Fibroblast of peridontal ligament (primary cell): Measurements from ENCODE around the gene TMEM135.
A peak's percentile ranks its signal among the peaks of the same experiment; 100 is the strongest.
"Not testable (repeated sequence)": the region's sequence is repeated elsewhere in the genome, so short reads cannot be mapped to it uniquely, and the experiment has no call there.

ENCODE experiments used
- DNase-seq: peaks from one replicate; pipeline ENCODE4 v3.0.0-alpha.2; 2010; ENCODE audit errors: extremely low read depth

The TMEM135 gene

DNA sequence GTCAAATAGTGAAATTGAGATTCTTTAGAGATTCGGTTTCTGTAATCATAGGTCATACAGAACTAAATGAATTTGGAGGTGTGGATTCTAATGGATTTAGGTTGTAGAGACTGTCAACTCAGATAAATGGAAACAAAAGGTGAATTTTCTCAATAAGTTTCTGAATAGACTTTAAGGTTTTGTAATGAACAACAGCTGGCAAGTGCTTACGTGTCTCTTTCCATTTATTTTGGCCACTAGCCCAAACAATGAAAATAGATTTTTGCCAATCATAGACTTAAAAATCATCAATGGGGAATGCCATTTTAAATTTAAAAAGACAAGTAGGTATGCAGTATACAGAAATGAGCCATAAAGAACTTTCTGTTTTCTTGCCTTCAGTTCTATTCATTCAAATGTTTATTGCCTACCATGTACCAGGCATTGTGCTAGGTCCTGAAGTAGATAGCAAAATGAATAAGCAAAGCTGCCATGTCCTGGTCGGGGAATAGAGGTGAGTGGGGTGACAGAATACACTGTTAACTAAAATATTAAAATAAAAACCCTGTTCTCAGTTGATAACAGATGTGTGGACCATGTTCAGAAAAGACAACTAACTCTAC is 16.9 kb upstream of the TMEM135 start:
- DNase-seq, result peak; percentile 59

DNA sequence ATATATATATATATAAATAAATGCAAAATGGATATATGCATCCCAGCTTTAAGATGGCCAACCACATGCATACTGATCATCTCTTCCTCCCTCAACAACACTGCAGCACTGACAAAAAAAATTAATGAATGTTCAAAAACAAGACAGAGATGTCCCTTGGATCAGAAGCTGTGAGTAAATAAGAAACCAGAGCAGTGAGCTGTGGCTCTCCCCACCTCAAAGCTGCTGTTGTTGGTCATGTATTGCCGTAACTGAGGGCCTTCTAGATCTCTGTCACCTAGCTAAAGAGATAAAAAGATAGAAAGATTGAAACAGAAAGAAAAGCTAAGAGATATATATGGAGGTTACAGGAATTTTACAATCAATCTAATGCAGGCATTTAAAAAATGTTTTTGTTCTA is 15.5 kb upstream of the TMEM135 start:
- no peak for DNase-seq

DNA sequence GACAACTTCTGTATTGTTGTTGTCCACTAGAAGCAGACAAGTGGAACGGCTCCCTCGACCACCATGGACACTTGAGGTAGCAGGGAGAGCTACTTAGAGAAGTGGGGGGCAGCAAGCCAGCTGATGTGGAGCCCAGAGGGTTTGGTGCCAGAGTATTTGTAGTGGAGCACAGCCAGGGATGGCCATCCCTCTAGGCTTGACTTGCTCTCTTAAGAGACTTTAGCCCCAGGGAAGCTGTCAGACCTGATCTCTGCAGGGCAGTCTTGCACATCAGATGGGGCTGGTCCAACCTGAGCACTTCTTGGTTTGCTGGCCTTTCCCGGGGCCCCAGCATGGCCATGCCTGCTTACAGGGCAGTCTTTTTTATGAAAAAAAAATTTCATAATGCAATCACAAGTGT is 15.0 kb upstream of the TMEM135 start:
- DNase-seq, result no peak

DNA sequence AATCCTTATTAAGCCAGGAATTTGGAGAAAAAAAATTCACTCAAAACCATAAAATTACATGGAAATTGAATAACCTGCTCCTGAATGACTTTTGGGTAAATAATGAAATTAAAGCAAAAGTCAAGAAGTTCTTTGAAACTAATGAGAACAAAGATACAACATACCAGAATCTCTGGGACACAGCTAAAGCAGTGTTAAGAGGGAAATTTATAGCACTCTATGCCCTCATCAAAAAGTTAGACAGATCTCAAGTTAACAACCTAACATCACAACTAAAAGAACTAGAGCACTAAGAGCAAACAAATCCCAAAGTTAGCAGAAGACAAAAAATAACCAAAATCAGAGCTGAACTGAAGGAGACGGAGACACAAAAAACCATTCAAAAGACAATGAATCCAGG is 11.3 kb upstream of the TMEM135 start:
- not testable (repeated sequence) for DNase-seq

DNA sequence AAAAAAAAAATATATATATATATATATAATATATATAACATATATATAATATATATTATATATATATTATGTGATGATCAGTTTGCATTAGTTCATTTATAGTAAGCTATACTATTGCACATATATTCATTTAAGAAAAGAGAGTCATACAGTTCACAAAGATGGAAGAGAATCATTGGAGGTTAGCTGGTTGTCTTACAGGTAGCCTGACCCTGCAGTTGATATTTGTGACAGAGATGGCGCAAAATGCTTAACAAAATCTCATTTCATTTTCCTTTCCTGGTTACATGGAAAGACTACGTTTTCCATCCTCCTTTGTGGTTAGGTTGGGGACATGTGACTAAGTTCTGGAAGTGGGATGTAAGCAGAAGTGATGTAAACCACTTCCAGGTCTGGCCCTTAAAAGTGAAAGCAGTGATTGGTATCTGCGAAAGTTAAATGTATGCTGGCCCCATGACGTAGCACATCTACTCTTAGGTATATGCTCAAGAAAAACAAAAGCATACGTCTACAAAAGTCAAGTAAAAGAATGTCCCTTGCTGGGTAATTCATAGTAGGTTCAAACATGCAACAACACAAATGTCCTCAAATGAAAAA is 7.2 kb upstream of the TMEM135 start:
- no peak for DNase-seq

DNA sequence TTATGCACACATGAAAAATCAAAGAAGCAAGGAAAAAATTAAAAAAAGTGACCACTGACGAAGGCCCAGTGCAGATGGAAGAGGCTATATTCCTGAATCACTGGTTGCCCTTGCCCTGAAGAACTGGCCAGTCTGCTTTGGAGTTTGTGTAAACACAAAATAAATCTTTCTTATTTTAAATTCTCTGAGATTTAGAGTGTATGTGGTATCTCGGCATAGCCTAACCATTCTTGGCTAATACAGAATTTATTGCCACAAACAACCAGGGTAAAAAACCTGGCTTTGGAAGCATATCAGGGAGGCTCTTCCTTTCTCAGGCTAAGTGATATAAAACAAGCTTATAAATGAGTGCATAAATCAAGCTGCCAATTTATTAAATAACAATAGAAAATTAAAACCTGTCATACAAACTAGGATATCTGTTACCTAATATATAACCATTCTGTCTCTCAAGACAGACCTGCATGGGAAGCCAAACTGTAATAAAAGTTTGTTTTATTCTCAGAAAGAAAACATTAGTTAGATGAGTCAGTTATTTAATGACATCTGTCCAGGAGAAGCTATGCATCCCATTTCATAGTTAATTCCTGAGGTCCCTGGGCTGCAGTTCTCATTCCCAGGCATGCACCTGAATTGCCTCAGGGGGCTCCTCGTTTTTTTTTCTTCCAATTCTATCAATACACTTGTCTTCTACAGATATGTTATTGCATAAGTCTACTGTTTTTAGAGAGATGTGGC is 6.1 kb upstream of the TMEM135 start:
- DNase-seq, result no peak

DNA sequence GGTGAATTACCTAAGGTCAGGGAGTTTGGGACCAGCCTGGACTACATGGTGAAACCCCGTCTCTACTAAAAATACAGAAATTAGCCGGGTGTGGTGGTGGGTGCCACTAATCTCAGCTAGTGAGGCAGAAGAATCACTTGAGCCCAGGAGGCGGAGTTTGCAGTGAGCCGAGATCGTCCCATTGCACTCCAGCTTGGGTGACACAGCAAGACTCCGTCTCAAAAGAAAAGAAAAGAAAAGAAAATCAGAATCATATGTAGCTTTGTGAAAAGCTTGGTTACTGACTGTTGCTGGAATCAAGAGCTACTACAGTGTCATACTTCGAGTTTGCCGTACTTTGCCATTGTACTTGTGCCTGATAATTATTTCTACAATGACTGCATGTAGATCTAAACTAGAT is 4.2 kb upstream of the TMEM135 start:
- no peak for DNase-seq

DNA sequence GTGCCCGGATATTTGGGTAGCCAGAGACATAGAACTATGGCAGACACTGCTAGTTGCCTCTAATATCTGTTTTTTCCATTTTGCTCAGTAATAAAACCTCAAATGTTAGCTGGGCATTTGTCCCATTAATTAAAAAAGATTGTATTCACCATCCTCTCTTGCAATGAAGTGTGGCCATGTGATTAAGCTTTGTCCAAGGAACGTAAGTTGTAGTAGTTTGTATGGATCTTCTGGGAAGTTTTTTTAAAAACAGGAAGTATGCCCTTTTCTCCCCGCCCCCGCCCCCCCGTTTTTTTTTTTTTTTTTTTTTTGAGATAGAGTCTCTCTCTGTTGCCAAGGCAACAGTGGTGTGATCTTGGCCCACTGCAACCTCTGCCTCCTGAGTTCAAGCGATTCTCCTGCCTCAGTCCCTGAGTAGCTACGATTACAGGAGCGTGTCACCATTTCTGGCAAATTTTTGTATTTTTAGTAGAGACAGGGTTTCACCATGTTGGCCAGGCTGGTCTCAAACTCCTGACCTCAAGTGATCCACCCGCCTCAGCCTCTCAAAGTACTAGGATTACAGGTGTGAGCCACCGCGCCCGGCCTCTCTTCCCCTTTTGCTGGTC is 1.7 kb upstream of the TMEM135 start:
- DNase-seq, result no peak

DNA sequence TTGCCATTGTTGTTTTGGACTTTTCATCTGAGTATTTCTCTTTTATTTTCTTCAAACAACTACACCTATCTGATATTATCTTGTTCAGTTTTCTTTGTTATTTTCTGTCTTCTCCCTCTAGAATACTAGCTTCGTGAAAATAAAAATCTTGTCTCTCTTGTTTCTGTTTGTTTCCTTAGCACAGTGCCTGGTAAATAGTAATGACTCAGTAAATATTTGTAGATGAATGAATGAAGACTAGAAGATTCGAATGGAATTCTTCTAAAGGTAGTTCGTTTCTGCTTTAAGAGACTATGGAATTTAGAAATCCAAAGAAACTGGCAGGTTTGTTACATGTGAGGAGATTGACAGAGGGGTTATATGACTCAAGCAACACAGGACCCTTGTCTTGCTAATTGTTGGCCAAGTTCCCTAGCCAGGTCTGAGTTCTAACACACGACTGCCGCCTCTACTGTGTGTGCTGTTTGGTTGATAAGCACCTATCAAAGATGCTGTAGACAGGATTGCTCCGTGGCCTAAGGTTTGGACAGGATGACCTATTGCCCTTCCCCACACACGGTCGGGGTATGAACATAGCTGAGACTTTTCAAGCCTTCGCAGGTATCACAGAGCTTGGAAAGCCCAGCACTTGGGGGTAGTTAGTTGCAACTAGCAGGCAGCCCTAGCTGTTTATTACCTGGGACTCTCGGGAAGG is 831 bp upstream of the TMEM135 start:
- no peak for DNase-seq

DNA sequence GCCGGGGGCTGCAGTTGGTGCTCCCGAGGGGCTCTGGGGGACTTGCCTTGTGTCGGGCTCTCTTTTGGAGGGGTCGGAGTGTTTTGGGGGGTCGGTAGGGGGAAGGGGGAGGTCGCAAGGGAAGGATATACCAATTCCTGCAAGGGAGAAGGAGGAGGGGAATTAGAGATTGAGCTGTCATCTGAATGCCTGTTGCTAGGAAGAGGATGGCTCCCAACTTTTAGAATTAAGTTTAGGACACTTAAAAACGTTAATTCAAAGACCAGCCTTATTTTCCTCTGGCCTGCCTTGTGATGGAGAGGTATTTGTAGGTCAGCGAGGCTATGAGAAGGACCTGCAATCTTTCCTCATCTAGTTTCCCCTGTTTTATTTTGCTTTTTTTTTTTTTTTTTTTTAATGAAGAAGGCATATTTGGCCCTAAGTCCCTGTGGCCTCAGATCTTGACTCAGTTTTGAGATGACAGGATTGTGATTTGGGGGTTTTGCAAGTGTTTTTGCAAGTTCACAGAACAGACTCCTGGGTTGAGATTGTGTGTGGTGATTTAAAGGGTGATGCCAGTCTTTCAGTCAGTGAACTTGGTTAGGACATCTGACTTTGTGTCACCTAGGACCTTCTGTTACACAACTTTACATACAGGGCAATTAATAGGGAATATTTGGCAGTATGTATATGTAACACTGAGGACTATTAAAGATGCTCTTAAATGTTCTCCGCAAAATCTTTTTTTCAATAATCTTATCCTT is 672 bp downstream of the TMEM135 start:
- DNase-seq, result no peak

DNA sequence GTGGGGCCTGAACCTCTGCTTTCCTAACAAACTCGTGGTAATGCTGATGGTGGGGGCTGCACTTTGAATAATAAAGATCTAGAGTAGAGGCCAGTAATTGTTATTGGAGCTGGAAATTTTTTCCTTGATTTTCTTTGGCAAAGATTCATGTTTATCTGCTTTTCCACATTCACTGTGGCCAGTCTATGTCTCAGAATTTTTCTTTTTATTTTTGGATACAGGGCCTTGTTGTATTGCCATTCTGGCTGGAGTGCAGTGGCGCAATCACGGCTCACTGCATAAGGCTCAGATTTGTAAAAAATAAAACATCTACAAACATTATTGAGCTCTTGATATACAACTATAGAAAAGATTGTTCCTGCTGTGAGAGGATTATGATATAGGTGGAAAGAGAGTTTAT is 1.6 kb downstream of the TMEM135 start:
- peak; percentile 67 for DNase-seq

DNA sequence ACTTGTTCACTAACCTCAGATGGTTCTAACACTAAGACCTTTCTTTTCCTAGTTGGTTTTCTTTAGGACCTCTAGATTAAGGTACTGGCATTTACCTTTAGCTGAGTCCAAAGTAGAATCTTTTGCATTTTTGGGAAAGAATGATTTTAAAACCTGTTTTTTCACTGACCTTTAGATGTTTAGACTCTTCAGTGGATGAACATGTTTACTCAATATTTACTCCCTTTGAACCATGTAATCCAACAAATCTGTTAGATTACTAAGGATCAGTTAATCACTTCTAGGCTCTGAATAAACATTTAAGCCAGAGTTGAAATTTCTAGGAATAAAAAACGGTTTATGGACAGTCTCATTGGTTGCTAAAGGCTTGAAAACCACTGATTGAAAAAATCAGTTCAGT is 6.2 kb downstream of the TMEM135 start:
- DNase-seq, result no peak

DNA sequence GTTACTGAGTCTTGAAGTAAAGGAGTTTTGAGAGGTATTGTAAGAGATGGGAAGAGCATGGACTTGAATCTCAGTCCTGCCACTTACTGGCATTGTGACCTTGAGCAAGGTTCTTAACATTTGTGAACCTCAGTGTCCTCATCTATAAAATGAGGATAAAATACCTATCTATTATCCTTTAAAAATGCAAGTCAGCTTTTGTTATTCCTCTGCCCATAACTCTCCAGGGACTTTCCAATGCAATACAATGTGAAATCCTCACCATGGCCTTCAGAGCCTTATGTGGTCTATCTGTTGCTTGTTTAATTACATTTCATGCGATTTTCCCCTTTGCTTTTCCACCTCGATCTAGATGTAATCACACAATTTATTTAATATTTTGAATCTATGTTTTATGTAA is 9.1 kb downstream of the TMEM135 start:
- no peak for DNase-seq

DNA sequence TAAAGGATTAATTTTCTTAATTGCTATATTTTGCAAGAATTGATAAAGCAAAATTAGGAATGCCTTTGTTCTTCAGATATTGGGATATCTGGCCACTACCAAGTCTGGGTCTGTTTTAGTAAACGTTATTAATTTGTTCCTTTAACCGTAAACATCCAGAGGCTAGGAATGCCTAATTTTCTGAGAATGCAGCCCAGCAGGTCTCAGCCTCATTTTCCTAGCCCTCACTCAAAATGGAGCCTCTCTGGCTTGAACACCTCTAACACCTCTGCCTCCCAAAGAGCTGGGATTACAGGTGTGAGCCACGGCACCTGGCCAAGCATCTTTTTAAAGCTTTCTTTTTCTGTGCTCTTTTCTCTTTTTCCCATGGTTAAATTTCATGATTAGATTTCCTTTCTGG is 18.4 kb downstream of the TMEM135 start:
- no peak for DNase-seq

DNA sequence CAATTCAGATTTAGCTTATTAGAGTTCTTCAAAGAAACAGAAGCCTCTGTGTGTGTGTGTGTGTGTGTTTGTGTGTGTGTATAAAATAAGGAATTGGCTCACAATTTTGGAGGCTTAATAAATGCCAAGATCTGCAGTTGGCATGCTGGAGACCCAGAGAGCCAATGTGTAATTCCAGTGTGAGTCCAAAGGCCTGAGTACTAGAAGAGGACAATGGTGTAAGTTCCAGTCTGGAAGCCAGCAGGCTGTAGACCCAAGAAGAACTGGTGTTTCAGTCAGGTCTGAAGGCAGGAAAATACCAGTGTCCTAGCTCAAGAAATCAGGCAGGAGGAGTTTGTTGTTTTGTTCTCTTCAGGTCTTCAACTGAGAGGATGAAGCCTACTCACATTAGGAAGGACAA is 20.0 kb downstream of the TMEM135 start:
- no peak for DNase-seq

DNA sequence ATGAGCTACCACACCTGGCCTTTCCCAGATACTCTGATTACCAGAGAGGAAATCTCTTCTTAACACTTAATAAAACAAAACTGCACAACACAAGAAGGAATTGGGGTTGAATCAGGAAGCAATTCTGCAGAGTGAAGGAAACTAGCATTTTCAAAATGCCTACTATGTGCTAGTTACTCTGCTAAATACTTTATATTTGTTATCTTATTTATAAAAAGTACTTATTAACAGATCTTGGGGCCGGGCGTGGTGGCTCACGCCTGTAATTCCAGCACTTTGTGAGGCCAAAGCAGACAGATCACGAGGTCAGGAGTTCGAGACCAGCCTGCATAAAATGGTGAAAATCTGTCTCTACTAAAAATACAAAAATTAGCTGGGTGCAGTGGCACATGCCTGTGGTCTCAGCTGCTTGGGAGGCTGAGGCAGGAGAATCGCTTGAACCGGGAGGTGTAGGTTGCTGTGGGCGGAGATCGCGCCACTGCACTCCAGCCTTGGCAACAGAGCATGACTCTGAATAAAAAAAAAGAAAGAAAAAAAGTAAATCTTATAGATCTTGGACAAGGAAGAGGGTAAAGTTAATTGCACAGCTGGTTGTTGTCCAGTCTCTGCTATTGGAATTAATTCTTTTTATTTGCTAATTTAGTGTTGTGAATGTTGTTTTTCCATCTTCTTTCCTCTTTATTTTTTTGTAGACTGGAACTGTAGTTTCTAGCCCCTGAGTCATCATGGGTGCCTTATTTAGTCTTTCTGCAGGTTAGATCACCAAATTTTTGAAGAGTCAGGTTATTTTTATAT is 22.1 kb downstream of the TMEM135 start:
- DNase-seq, result no peak

DNA sequence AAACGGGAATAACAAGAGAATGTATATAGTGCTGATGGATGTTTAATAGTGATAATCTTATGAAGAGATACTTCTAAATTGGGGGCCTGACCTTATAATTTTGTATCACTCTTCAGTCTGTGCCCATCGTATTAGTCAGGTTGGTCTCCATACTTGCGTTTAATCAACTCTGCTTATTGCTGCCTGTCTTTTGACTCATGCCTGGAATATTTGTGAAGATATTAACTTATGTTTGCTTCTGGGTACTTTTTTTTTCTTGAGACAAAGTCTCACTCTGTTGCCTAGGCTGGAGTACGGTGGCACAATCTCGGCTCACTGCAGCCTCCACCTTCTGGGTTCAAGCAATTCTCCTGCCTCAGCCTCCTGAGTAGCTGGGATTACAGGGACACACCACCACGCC is 24.0 kb downstream of the TMEM135 start:
- no peak for DNase-seq

DNA sequence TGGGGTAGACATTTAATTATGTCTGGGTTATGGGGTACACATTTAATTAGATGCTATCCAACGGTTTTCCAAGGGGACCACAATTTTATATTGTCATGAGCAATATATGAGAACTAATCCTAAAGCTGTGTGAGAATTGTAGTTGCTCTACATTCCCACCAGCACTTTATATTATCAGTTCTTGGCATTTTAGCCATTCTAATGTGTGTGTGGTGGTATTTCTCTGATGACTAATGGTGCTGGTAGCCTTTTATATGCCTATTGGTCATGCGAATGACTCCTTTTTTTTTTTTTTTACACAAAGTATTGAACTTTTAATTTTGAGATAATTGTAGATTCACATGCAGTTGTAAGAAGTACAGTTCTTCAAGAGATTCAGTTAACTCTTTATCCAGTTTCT is 26.2 kb downstream of the TMEM135 start:
- no peak for DNase-seq

DNA sequence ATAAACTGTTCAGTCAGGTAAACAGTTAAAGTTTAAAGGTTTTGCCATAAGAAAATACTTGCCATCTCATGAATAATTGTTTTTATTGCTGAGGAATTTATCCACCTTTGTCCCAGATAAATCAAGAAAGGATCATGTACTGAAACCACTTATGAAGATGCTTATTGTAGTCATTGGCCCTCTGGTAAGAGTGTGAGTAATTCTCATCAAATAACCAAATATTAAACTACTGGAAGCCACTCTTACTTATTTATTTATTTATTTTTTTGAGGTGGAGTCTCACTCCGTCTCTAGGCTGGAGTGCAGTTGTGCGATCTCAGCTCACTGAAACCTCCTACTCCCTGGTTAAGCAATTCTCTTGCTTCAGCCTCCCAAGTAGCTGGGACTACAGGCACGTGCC is 35.1 kb downstream of the TMEM135 start:
- no peak for DNase-seq

DNA sequence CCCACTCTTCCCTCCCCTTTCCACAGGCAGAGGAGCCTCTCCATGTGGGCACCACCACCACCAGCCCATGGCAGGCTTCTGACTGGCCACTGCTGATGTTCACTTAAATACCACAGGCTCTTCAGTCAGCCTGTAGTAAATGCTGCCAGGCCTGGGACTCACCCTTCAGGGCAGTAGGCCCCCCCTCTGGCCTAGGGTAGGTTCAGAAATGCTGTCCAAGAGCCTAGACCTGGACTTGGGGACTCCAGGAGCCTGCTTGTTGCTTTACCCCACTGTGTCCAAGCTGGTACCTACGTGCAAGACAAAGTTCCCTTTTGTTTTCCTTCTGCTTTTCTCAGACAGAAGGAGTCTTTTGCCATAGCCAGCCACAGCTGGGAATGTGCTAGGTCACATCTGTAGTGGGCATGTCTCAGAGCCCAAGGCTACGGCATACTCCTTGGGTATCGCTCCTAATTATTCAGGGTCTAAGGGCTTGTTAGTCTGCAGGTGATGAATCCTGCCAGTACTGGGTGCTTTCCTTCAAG is 38.6 kb downstream of the TMEM135 start:
- DNase-seq, result no peak
